ENCODE measurements around the gene FAF1.

DNA sequence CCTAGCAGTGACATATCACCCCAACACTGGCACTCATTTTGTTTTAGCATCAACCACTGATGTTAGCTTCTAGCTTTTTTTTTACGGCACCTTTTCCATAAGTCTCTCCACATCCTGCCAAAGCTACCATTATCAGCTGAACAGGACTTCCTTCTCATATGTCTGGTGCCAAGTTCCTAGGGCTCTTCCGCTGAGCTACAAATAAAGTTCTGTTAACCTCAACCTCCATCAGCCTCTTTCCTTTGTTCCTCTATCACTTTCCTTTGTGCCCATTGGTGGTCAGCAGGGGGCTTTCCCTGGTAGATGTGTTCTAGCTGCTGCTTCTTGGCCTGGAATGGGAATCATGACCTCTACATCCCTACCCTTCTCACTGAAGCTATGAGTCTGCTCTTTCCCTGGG is 163.8 kb downstream of the FAF1 start:
- TF ChIP-seq EZH2 (IDR thresholded peaks at IDR 0.05) (no peak), POLR2AphosphoS5 (IDR thresholded peaks at IDR 0.05; ENCODE audit: borderline replicate concordance, low read depth, low read length) (no peak), FOXP2 (optimal IDR thresholded peaks at IDR 0.05; ENCODE audit: control extremely low read depth, extremely low read length, insufficient read depth) (no peak)

Measured in SK-N-MC (cell line).